D721Med (cell line): ENCODE data around the gene PACSIN1.

ENCODE experiments used
- DNase-seq: peaks from one replicate; pipeline ENCODE4 v3.0.0; 2011; ENCODE audit warnings: low spot score; ENCODE audit not compliant: insufficient read length
- FAIRE-seq: peaks from 2 replicates; lab custom pipeline; 2011; peaks lifted over from hg19 to GRCh38; lab: Jason Lieb, UNC
- TF ChIP-seq, protein P1 (sequence below): IDR thresholded peaks from 2 replicates; pipeline ENCODE4 v1.5.1; 2012; ENCODE audit warnings: mild to moderate bottlenecking, control low read depth; ENCODE audit not compliant: insufficient read depth; ENCODE audit errors: missing control alignments

The PACSIN1 gene

DNA sequence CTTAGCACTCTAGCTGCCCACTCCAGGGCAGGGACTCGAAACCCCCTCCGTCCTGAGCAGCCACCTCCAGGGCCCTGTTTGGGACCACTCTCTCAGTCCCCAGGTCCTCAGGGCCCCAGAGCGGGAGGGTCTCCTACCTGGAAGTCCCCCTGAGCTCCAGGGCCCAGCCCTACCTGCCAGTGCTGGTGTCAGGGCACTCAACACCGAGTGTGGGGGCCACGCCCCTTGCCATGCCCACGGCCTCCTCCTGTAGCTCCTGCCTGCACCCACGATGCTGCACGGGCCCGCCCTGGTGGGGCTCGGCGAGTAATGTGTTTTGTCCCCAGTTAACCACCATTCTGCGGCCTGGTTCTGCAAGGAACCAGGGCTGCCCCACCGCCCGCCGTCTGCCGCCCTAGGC is 68.8 kb downstream of the PACSIN1 start:
- FAIRE-seq (no peak), DNase-seq (no peak)

DNA sequence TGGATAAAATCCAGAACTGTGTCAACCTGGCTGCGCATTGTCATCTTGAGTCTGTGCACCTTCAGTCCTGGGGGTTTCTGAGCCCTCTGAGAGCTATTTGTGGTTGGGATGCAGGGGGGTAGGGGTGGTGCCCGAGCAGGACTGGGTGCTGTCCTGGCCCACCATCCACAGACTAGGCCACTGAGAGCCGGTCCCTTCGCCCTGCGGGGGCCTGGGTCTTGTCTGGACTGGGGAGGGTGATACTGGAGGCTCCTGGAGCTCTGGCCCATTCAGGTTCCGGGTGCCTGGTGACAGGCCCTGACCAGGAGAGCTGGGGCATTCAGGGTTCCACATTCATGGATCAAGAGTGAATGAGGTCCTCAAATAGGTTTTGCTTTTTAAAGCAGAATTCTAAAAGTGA is 69.3 kb downstream of the PACSIN1 start:
- DNase-seq (no peak), FAIRE-seq (no peak)
- TF ChIP-seq, protein P1, sequence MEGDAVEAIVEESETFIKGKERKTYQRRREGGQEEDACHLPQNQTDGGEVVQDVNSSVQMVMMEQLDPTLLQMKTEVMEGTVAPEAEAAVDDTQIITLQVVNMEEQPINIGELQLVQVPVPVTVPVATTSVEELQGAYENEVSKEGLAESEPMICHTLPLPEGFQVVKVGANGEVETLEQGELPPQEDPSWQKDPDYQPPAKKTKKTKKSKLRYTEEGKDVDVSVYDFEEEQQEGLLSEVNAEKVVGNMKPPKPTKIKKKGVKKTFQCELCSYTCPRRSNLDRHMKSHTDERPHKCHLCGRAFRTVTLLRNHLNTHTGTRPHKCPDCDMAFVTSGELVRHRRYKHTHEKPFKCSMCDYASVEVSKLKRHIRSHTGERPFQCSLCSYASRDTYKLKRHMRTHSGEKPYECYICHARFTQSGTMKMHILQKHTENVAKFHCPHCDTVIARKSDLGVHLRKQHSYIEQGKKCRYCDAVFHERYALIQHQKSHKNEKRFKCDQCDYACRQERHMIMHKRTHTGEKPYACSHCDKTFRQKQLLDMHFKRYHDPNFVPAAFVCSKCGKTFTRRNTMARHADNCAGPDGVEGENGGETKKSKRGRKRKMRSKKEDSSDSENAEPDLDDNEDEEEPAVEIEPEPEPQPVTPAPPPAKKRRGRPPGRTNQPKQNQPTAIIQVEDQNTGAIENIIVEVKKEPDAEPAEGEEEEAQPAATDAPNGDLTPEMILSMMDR = no peak

More for the DNA sequence above, 68.8 kb downstream of the PACSIN1 start:
- TF ChIP-seq, protein P1 = no peak

DNA sequence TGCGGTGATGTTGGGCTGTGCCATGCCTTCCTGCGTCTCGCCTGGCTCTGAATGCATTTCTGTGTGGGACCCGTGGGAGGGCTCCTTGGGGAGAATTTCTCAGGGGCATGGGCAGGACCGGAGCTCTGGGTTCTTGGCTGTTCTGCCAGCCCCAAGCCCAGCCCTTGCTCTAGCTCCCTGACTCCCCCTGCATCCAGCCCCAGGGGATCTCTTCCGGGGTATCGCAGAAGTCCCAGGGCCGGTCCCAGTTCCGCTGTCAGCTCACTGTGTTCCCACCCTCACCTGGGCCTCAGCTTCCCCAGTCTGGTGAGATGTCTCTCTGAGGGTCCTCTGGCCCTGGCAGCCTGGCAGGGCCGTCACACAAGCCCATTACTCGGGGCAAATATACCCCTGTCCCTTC is 69.8 kb downstream of the PACSIN1 start:
- DNase-seq = no peak
- TF ChIP-seq, protein P1 = no peak
- FAIRE-seq = no peak

DNA sequence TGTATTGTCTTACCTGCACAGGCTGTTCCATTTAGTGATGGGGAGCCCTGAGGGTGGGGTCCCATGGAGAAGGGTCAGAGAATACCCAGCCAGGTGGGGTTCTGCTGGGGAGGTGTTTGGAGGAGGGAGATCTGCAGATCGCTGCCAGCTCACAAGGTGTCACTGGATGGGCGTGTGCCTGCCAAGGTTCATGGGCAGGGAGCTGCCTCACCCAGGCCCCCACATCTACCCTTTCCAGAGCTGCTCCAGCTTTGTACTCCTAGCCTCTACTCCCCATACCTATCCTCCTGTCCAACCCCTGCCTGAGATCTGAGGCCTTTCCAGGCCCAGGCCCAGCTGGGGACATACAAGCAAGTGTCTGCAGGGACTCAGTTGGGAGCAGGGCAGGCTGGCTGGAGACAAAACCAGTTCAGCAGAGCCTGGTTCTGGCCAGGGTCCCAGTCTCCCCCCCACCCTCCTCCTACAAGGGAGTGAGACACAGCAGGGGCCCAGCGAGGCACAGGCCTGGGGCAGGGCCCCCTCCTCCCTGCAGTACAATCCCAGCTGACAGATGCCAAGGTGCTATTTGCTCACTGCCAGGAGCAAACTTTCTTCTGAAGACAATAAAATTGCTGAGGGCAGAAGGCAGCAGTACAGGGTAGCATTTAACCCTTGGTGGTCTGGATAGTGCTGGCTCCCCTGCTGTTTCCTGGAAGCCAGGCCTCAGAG is 70.5 kb downstream of the PACSIN1 start:
- FAIRE-seq (no peak), DNase-seq (no peak)
- TF ChIP-seq, protein P1 = no peak

DNA sequence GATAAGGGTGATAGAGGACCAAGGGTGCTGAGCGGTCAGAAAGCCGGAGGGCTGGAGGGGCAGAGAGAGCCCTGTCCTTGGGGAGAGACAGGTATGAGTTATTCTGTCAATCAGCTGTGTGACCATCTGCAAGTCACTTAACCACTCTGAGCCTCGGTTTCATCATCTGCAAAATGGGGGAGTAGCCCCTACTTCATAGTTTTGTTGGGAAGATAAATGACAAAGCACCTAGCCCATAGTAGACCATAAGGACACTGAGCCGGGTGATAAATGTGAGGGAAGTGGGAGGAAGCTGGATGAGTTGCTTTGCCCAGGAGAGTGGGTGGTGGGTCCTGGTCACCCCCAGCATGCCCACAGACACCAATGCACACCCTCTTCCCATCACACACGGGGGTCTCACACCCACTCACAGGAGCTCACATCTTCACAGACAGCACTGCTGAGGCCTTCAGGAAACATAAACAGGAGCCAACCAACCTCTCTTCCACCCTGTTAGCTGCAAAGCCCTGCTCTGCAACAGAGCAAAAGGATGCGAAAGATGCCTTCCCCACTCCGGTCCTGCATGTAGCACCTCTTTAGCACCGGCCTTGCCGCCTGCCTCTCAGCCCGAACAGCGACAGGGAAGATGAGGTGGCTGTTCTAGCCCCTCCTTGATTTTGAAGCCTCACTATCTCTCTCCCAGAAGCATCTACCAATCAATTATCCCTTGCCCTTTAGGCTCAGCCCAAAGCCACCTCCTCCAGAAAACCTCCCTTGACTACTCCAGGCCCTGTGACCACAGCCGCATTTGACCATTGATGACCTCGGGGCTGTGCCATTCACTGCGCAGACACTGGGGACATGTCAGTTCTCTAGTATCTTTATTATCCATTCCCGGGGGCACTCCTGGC is 71.3 kb downstream of the PACSIN1 start:
- no peak for DNase-seq
- FAIRE-seq = no peak
- TF ChIP-seq, protein P1 = no peak

DNA sequence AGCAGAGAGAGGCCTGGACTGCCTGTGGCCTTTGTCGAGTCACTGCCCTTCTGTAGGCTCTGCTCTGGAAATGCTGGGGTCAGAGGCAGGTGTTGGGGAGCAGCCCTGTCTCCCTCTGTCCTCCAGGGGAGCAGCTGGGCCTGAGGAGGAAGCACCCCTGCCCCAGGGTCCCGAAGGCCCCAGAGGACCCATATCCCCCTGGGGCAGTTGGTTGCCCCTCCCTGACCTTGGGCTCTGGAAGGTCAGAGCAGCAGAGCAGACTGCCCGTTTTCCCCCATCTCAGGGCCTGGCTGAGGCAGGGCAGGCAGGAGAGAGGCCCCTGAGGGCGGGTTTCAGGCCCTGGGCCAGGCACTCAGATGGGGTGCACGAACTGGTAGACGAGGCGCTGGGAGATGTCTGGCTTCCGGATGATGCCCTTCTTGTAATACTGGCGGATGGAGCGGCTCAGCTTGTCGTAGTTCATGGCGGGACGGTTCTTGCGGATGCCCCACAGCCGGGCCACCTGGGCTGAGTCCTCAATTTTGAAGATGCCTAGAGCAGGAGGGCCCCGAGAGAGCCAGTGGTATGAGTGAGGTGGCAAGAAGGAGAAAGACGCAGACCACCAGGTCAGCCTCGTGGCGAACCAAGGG is 72.2 kb downstream of the PACSIN1 start:
- no peak for DNase-seq
- TF ChIP-seq, protein P1 = no peak
- no peak for FAIRE-seq
